ENCODE results near the gene ACTN2.

The ACTN2 gene

DNA sequence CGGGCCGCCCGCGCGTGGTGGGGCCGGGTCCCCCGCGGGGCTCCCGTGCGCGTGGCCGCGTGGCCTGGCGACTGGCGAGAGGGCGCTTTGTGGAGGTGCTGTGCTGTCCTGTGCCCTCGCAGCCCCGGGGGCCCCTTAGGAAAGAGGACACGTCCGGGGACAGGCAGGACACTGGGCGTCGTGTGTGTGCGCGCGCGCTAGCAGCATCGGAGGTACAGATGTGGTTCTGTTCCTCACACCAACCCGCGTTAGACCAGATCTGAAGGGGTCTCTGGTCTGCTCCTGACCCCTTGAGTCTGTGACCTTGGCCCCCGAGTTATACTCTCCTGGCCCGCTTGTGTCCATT, 489 bp downstream of the ACTN2 start:
- Histone ChIP-seq H3K4me2 (ENCODE audit: low read length) (no peak overlapping the region), H3K36me3 (ENCODE audit: control insufficient read depth, low read length) (no peaks in the 10 kb centered on the region), H3K9me3 (ENCODE audit: control insufficient read depth, insufficient read depth, low read length) (no peaks in the 10 kb centered on the region), H3K79me2 (ENCODE audit: control insufficient read depth, low read length) (no peaks in the 10 kb centered on the region), H3K27ac (ENCODE audit: low read depth, low read length) (no peak overlapping the region), H3K4me1 (ENCODE audit: control insufficient read depth, low read length) (no peaks in the 10 kb centered on the region), H3K9me2 (replicated peaks; ENCODE audit: control insufficient read depth, low read length) (no peaks in the 10 kb centered on the region), H3K4me3 (ENCODE audit: low read length) (no peak overlapping the region), H4K20me1 (ENCODE audit: control insufficient read depth, insufficient read depth, low read depth, low read length) (no peaks in the 10 kb centered on the region), H3K27me3 (ENCODE audit: control insufficient read depth, low read length) (no peaks in the 10 kb centered on the region), H3F3A (ENCODE audit: control insufficient read depth, insufficient read depth) (no peaks in the 10 kb centered on the region)
- TF ChIP-seq EZH2phosphoT487 (IDR thresholded peaks at IDR 0.05; ENCODE audit: borderline replicate concordance, low read length) = no peak

DNA sequence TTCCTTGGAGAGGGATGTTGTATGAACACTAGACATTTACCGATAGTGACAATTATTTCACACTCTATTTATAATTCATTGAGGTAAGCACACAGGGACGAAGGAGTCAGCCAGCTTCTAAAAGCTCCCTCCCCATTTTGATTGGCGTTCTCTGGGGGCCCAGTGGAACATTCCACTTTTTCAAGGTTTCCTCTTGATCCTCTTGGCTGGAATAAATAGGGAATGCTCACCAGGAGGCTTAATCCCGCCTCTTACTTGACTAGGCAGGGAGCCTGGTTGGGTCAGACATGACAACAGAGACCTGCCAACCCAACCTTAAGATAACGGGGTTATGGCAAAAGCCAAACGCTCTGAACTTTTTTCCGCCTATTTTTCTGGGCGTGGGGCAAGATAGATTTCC, 974 bp downstream of the ACTN2 start:
- Histone ChIP-seq H3K27ac (ENCODE audit: low read depth, low read length) (no peak overlapping the region), H4K20me1 (ENCODE audit: control insufficient read depth, insufficient read depth, low read depth, low read length) (no peaks in the 10 kb centered on the region), H3K9me3 (ENCODE audit: control insufficient read depth, insufficient read depth, low read length) (no peaks in the 10 kb centered on the region), H3F3A (ENCODE audit: control insufficient read depth, insufficient read depth) (no peaks in the 10 kb centered on the region), H3K27me3 (ENCODE audit: control insufficient read depth, low read length) (no peaks in the 10 kb centered on the region), H3K4me2 (ENCODE audit: low read length) (no peak overlapping the region), H3K4me1 (ENCODE audit: control insufficient read depth, low read length) (no peaks in the 10 kb centered on the region), H3K36me3 (ENCODE audit: control insufficient read depth, low read length) (no peaks in the 10 kb centered on the region), H3K4me3 (ENCODE audit: low read length) (no peak overlapping the region), H3K79me2 (ENCODE audit: control insufficient read depth, low read length) (no peaks in the 10 kb centered on the region), H3K9me2 (replicated peaks; ENCODE audit: control insufficient read depth, low read length) (no peaks in the 10 kb centered on the region)
- TF ChIP-seq, protein P1, sequence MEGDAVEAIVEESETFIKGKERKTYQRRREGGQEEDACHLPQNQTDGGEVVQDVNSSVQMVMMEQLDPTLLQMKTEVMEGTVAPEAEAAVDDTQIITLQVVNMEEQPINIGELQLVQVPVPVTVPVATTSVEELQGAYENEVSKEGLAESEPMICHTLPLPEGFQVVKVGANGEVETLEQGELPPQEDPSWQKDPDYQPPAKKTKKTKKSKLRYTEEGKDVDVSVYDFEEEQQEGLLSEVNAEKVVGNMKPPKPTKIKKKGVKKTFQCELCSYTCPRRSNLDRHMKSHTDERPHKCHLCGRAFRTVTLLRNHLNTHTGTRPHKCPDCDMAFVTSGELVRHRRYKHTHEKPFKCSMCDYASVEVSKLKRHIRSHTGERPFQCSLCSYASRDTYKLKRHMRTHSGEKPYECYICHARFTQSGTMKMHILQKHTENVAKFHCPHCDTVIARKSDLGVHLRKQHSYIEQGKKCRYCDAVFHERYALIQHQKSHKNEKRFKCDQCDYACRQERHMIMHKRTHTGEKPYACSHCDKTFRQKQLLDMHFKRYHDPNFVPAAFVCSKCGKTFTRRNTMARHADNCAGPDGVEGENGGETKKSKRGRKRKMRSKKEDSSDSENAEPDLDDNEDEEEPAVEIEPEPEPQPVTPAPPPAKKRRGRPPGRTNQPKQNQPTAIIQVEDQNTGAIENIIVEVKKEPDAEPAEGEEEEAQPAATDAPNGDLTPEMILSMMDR (IDR thresholded peaks at IDR 0.05; ENCODE audit: low read depth, low read length, poor library complexity, severe bottlenecking) = no peak
- no peak for TF ChIP-seq EZH2phosphoT487 (IDR thresholded peaks at IDR 0.05; ENCODE audit: borderline replicate concordance, low read length)

DNA sequence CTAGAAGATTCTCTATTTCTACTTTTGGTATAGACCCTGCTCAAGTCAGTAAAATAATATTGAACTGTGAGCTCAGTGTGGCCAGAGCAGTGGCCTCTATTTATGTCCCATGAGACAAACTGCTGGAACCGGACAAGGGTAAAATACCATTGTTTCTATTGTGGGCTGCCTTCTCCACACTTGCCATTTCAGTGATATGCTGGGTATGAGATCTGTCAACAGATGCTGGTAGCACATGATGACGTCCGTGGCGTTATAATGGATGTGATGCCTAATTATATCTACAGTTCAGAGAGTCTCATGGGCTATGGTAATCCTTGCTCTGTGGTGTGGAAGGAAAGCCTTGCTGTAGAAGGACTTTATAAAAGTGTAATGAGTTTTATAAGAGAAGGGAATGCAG, 2.4 kb downstream of the ACTN2 start:
- no peaks in the 10 kb centered on the region for H3F3A ChIP-seq (ENCODE audit: control insufficient read depth, insufficient read depth)
- H3K27me3 ChIP-seq (ENCODE audit: control insufficient read depth, low read length) = no peaks in the 10 kb centered on the region
- no peaks in the 10 kb centered on the region for H3K79me2 ChIP-seq (ENCODE audit: control insufficient read depth, low read length)
- H3K36me3 ChIP-seq (ENCODE audit: control insufficient read depth, low read length) = no peaks in the 10 kb centered on the region
- no peaks in the 10 kb centered on the region for H3K4me1 ChIP-seq (ENCODE audit: control insufficient read depth, low read length)
- no peak overlapping the region for H3K4me3 ChIP-seq (ENCODE audit: low read length)
- TF ChIP-seq EZH2phosphoT487 (IDR thresholded peaks at IDR 0.05; ENCODE audit: borderline replicate concordance, low read length) = no peak
- TF ChIP-seq, protein P1 (IDR thresholded peaks at IDR 0.05; ENCODE audit: low read depth, low read length, poor library complexity, severe bottlenecking) = no peak
- no peaks in the 10 kb centered on the region for H3K9me3 ChIP-seq (ENCODE audit: control insufficient read depth, insufficient read depth, low read length)
- H3K9me2 ChIP-seq (replicated peaks; ENCODE audit: control insufficient read depth, low read length) = no peaks in the 10 kb centered on the region
- no peaks in the 10 kb centered on the region for H4K20me1 ChIP-seq (ENCODE audit: control insufficient read depth, insufficient read depth, low read depth, low read length)
- no peak overlapping the region for H3K4me2 ChIP-seq (ENCODE audit: low read length)
- H3K27ac ChIP-seq (ENCODE audit: low read depth, low read length) = no peak overlapping the region

DNA sequence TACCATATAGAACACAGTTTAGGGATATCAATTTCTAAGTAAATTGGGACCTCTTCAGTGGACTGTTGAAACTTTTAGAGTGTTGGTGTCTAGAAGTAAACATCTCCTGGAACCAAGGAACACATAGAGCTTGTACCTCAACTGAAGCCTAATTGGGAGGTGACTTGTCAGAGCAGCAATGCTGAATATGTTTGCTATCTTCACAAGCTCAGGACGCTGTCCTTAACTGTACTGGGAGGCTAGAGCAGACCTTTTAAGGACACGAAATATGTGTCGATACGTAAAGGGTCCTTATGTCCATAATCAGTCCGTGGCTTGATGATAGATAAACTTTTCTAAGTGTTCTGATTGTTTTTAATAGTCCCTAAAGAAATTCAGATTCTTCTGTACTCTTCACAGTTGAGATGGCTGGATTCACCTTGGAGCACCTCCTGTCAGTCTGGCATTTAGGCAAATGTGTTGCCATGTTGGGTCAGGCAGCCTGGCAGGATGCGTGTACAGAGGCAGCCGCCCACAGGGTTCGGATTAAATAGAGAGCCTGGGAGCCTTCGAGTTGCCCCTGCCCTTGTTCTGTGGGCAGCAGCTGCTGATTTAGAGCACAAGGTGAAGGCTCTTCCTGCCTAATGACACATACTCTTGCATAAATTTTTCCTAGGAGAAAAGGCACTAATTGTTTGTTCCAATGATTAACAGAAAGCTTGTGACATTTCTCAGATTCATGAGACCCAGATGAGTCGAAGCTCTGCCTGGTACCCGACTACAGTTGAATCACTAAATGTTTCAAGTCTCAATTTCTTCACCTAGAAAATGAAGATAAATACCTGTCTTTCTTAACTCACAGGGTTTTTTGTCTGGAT, 3.6 kb downstream of the ACTN2 start:
- no peak overlapping the region for H3K27ac ChIP-seq (ENCODE audit: low read depth, low read length)
- no peaks in the 10 kb centered on the region for H3K9me3 ChIP-seq (ENCODE audit: control insufficient read depth, insufficient read depth, low read length)
- no peak for TF ChIP-seq EZH2phosphoT487 (IDR thresholded peaks at IDR 0.05; ENCODE audit: borderline replicate concordance, low read length)
- TF ChIP-seq, protein P1 (IDR thresholded peaks at IDR 0.05; ENCODE audit: low read depth, low read length, poor library complexity, severe bottlenecking) = no peak
- no peaks in the 10 kb centered on the region for H3K36me3 ChIP-seq (ENCODE audit: control insufficient read depth, low read length)
- no peaks in the 10 kb centered on the region for H3K79me2 ChIP-seq (ENCODE audit: control insufficient read depth, low read length)
- H3F3A ChIP-seq (ENCODE audit: control insufficient read depth, insufficient read depth) = no peaks in the 10 kb centered on the region
- no peaks in the 10 kb centered on the region for H4K20me1 ChIP-seq (ENCODE audit: control insufficient read depth, insufficient read depth, low read depth, low read length)
- no peaks in the 10 kb centered on the region for H3K27me3 ChIP-seq (ENCODE audit: control insufficient read depth, low read length)
- H3K4me3 ChIP-seq (ENCODE audit: low read length) = no peak overlapping the region
- H3K9me2 ChIP-seq (replicated peaks; ENCODE audit: control insufficient read depth, low read length) = no peaks in the 10 kb centered on the region
- H3K4me2 ChIP-seq (ENCODE audit: low read length) = no peak overlapping the region
- no peaks in the 10 kb centered on the region for H3K4me1 ChIP-seq (ENCODE audit: control insufficient read depth, low read length)
